ENCODE data around the gene ZNFX1.
A peak's percentile ranks its signal among the peaks of the same experiment; 100 is the strongest.
"Not testable (repeated sequence)": the region's sequence is repeated elsewhere in the genome, so short reads cannot be mapped to it uniquely, and the experiment has no call there.

The ZNFX1 gene

GRCh38 chr20:49247169-49247723, 30.6 kb downstream of the ZNFX1 start:
- DNase-seq = no peak

DNA sequence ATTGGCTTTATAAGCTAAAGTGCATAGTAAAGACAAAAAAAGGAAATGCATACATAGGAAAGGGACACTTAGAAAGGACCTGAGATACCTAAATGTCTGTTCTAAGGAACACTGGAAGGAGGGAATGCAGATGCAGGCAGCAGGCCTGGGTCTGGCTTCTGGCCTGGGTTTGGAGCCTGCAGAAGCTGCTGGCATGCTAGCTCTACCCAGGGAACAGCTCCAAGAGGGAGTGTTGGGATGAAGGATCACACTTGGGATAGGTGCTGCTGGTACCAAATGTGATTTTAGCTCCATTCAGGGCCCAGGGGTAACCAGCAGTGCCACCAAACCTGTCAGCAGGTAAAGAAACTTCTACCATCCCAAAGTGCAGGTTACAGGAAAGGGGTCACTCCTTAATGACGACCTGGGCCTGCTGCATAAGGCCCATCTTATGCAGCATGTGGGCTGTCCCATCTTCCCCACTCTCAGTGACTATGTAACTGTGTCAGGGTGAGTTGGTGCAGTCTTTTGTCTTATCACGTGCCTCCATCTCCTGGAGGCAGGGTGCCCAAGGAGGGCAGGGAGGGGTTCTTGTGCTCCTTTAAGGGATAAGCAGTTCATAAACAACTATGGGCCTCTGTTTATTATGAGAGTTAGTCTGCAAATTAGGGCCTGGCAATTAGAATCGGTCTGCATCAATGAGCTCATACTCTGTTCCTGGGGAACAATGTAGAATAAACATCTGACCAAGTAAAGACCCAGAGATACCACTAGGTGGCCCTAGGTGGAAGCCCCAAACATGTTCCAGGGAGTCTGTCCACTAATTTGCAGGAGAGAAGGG, 31.7 kb downstream of the ZNFX1 start:
- DNase-seq = no peak

- DNase-seq = no peak
Observed at GRCh38 chr20:49237531-49237930, 40.3 kb downstream of the ZNFX1 start.

- no peak for DNase-seq
Observed at GRCh38 chr20:49236301-49236700, 41.6 kb downstream of the ZNFX1 start.

DNA sequence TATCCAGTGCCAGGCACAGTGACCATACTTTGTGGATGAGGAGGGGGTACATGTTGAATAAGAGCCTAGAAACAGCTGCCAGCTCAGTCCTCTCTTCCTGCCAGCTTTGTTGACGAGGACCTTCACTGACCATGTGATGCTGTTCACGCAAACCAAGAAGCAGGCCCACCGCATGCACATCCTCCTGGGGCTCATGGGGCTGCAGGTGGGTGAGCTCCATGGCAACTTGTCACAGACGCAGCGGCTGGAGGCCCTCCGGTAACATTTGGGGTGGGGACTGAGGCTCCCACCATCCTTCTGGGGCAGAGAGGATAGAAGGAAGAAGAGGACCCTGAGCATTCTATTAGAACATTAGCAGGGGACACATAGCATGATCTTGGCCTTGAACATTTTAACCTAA, 43.0 kb downstream of the ZNFX1 start:
- DNase-seq = no peak

- DNase-seq = no peak
Observed at GRCh38 chr20:49233226-49233625, 44.6 kb downstream of the ZNFX1 start.

DNA sequence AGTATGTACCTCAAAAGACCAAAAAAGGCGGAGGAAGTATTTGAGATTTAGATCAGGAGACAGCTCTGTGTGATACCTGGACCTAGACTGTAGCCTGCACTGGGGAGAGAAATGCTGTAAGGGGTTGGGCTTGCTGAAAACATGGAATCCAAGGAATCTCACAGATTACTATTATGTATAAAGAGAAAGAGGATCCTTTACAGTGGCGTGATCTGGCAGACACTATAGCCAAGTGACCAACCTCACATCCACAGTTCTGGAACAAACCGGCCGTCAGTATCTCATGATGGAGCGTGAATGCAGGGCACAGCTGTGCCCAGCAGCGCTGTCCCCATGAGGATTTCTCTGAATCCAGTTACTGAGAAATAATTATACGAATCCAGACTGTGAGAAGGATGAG, 46.4 kb downstream of the ZNFX1 start:
- DNase-seq = no peak

GRCh38 chr20:49230561-49231133, 47.2 kb downstream of the ZNFX1 start:
- DNase-seq = no peak

GRCh38 chr20:49230021-49230420, 47.8 kb downstream of the ZNFX1 start:
- no peak for DNase-seq

- DNase-seq = no peak
Observed at GRCh38 chr20:49229381-49229780, 48.5 kb downstream of the ZNFX1 start.

- no peak for DNase-seq
Observed at GRCh38 chr20:49228676-49229075, 49.2 kb downstream of the ZNFX1 start.

DNA sequence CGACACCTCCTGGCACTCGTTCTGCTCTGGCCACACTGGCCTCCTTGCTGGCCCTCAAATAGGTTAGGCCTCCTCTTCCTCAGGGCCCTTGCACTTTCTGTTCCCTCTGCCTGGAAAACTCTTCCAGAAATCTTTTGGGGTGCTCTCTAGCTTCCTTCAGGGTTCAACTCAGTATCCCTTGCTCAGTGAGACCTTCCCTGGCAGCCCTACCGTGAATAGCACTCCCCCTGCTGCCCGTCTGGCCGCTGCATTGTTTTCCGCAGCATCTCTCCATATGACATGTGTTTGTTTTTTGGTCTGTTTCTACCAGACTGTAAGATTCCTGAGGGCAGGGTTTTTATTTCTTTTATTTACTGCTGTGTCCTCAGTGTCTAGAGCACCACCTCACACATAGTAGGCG, 52.0 kb downstream of the ZNFX1 start:
- DNase-seq = no peak

- DNase-seq = no peak
Observed at GRCh38 chr20:49219924-49220831, 57.7 kb downstream of the ZNFX1 start.

DNA sequence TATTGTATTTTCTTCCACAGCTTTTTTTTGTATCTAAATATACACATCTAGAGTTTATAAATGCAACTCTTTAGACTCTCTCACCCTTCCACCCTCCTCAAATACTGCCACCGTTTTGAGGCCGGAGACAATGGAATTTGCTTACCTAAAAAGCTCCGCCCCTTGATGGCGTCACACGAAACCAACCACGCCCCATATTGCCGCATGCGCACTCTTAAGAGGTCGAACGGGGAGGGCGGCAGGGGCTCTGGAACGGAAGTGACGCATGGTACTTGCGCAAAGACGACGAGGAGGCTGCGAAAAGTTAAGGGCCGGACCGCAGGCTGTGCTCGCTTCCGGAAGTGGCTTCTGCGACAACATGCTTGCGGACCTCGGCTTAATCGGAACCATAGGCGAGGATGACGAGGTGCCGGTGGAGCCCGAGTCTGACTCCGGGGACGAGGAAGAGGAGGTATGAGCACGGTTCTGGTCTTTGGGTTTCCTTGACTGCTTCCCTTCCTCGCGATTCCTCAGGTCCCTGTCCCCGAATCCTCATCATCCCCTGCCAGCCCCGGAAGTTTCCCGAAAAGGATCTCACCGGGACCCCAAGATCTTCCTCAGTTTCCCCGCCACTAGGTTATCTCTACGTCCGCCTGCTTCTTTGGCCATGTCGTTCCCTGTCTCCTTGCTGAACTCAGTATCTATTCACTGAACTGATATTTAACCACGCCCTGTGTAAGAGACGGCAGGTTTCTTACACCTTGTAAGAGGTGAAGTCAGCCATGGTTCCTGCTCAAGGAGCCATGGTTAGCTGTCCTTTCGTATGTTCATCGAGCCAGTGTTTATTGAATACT, 58.5 kb downstream of the ZNFX1 start, which contains the start of gene DDX27:
Gene DDX27 (plus strand): TSS at position 326 of the 833 bp plus-strand sequence. CDS start 33 bp downstream, at position 359.
- peak; percentile 93 for DNase-seq

DNA sequence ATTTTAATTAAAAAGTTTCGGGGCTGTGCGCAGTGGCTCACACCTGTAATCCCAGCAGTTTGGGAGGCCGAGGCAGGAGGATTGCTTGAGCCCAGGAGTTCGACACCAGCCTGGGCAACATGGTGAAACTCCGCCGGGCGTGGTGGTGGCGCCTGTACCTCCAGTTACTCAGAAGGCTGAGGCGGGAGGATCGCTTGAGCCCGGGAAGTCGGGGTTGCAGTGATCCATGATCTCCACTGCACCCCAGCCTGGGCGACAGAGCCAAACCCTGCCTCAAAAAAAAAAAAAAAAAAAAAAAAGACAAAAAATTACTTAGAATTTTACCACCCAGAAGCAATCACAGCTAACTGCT, 59.1 kb downstream of the ZNFX1 start:
- not testable (repeated sequence) for DNase-seq

DNA sequence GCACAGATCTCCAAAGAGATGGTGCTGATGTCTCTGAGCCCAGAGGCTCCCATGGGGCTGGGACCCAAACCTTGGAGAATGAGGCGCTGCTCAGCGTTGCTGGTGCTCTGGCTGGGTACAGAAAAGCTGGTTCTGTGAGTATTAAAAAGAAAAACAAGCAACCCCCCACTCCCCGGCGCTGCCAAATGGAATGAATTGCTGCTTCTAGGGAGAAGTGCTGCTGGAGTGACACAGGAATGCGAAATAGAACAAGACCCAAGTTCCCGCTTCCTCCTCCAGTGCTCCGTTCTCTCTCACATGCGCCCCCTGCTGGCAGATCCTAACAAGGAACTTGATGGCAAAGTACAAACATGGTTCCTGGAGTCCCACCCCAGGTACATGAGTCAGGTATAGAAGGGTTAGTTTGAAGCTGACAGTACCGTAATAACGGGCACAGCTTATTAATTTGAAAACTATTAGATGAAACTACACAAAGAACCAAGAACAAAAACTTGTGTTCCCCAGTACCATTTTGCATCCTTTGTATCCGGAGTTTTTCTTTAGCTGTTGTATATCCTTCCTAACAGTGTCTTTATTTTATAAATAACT, 60.8 kb downstream of the ZNFX1 start:
- peak; percentile 96 for DNase-seq

GRCh38 chr20:49215232-49215631, 62.6 kb downstream of the ZNFX1 start:
- no peak for DNase-seq

GRCh38 chr20:49214571-49214970, 63.3 kb downstream of the ZNFX1 start:
- DNase-seq = no peak

GRCh38 chr20:49210757-49211110, 67.1 kb downstream of the ZNFX1 start:
- no peak for DNase-seq

GRCh38 chr20:49210101-49210756, 67.6 kb downstream of the ZNFX1 start:
- DNase-seq = no peak

DNA sequence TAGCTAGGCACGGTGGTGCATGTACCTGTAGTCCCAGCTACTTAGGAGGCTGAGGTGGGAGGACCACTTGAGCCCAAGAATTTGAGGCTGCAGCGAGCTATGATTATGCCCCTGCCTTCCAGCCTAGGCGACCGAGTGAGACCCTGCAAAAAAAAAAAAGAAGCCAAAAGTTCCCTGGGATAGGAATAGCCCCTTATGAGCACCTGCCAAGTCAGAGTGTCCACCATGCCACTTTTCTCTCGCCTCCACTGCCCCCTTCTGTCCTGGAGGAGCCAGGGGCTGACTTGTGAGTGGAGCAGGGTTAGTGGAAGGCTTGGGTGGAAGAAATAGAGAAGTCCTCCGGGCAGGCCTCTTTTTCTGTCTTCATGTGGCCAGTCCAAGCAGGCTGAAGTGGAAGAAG, 70.8 kb downstream of the ZNFX1 start:
- no peak for DNase-seq
